ENCODE results near the gene CHP1. TPM values are rescaled to one million over a fixed set of nuclear protein-coding genes. Genes with fewer than 3 reads are reported as not detected.

The CHP1 gene
- 64.6 and 69.5 TPM in 2 replicates for total RNA-seq

DNA sequence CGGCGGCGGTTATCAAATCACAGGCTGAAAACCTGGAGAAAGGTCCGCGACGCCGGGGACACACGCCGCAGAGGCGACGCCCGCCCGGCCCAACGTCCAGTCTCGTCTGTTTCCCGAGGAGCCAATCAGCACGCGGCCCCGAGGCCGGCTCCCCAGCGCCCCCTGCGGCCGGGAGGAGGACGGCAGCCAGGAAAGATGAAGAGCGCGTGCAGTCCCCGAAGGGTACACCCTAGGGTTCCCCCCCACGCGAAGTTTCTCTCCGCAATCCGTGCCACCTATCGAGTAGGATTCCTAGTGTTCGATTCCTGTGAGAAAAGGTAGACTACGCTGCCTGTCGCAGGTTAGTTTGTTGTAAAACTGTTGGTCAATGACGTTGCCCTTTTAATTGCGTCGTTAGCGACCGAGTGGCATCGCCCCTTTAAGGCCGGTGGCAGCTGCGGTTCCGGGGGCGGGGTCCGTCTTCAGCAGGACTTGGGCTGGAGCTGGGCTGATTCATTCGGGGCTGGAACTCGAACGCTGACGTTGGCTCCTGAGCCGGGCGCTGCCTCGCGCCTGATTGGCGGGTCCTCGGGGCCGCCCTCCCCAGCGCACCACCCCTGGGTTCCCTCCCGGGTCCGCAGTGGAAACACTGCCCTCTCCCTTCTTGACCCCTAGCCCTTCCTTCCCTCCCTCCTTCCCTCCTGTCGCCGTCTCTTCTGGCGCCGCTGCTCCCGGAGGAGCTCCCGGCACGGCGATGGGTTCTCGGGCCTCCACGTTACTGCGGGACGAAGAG, at the start of gene CHP1, which contains the start of gene EXD1:
Gene CHP1 (plus strand): TSS at position 619 of the 772 bp plus-strand sequence. CDS start 115 bp downstream, at position 734.
Gene EXD1 (minus strand): TSS at position 108 of the 772 bp plus-strand sequence. CDS start 4,182 bp downstream, outside the sequence.

Other genes starting within 250 kb of the CHP1 start
- 20.1 and 20.8 TPM in 2 replicates for gene INO80, start 115.0 kb upstream of the CHP1 start, total RNA-seq
- not detected in 2 replicates for gene EXD1, start 511 bp upstream of the CHP1 start, total RNA-seq
- gene OIP5, start 101.3 kb downstream of the CHP1 start, total RNA-seq = 9.7 and 12.2 TPM in 2 replicates
- gene NUSAP1, start 101.6 kb downstream of the CHP1 start, total RNA-seq = 69.5 and 109 TPM in 2 replicates
- 34.4 and 39.7 TPM in 2 replicates for gene NDUFAF1, start 171.2 kb downstream of the CHP1 start, total RNA-seq
- 12.2 and 14.6 TPM in 2 replicates for gene RTF1, start 185.8 kb downstream of the CHP1 start, total RNA-seq